Measurements from ENCODE around the gene SCUBE3. TPM values are rescaled to one million over a fixed set of nuclear protein-coding genes. Genes with fewer than 3 reads are reported as not detected.
A peak's percentile ranks its signal among the peaks of the same experiment; 100 is the strongest.

Gene SCUBE3
- total and polyA plus RNA-seq, 2 of the 13 experiments (the other 11 are each of a cell fraction or from before 2014, with no cell fraction given) = not detected

DNA sequence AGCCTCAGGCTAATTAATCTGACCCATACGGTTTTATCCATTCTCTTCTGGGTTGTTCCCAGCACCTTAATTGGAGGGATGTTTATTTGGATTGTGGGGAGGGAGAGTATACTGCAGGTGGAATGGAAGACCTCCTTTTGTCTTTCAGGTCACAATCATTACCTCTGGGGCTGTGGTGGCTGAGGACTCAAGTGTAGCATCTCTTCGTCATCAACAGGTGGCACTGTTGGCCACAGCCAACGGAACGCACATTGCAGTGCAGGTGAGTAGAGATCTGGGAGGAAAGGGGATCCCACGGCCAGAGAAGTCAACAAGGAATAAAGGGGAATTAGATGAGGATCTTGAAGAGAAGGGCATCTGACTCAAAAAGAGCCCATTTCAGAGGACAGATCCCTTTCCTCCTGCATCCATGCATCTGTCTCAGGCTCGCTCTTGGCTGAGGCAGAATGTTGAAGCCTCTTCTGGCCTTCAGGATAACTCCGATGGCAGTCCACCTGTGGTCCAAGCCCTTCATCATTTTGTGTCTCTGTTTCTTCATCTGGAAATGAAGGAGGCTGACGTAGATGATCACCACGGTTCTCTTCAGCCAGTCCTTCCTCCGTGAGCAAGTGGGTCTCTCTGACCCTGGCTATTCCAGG lies 80.7 kb downstream of the SCUBE3 start (continued):
- TF ChIP-seq FOXP4 (CRISPR knock-in tag; IDR thresholded peaks at IDR 0.05) (no peak), ZNF138 (CRISPR knock-in tag; IDR thresholded peaks at IDR 0.05; ENCODE audit: low read depth) (no peak), SOX6 (IDR thresholded peaks at IDR 0.05) (no peak), SOX6 (CRISPR knock-in tag; IDR thresholded peaks at IDR 0.05) (0 out of 2 replicates have a peak, but pooled peaks have one; percentile 15), FOXC1 (CRISPR knock-in tag; IDR thresholded peaks at IDR 0.05; ENCODE audit: borderline replicate concordance) (no peak), PHB2 (IDR thresholded peaks at IDR 0.05; ENCODE audit: partially characterized antibody) (no peak), KLF11 (CRISPR knock-in tag; IDR thresholded peaks at IDR 0.05) (no peak), NKX3-1 (CRISPR knock-in tag; IDR thresholded peaks at IDR 0.05) (no peak), AHR (CRISPR knock-in tag; IDR thresholded peaks at IDR 0.05) (0 out of 2 replicates have a peak, but pooled peaks have one; percentile 64), TSC22D2 (CRISPR knock-in tag; IDR thresholded peaks at IDR 0.05; ENCODE audit: borderline replicate concordance) (0 out of 2 replicates have a peak, but pooled peaks have one; percentile 42), FOSL2 (CRISPR knock-in tag; IDR thresholded peaks at IDR 0.05) (peak; percentile 44), ZSCAN25 (CRISPR knock-in tag; IDR thresholded peaks at IDR 0.05) (no peak), ZSCAN30 (CRISPR knock-in tag; IDR thresholded peaks at IDR 0.05) (no peak), SNAPC5 (CRISPR knock-in tag; IDR thresholded peaks at IDR 0.05; ENCODE audit: borderline replicate concordance) (no peak), CREB1 (IDR thresholded peaks at IDR 0.05) (peak; percentile 37; the same call in 1 of the 2 replicates), CREB1 (CRISPR knock-in tag; IDR thresholded peaks at IDR 0.05) (no peak), ZBTB33 (CRISPR knock-in tag; IDR thresholded peaks at IDR 0.05) (no peak), ZNF672 (CRISPR knock-in tag; IDR thresholded peaks at IDR 0.05) (no peak), RAD21 (CRISPR knock-in tag; IDR thresholded peaks at IDR 0.05) (peak; percentile 71)
- TF ChIP-seq, protein P1, sequence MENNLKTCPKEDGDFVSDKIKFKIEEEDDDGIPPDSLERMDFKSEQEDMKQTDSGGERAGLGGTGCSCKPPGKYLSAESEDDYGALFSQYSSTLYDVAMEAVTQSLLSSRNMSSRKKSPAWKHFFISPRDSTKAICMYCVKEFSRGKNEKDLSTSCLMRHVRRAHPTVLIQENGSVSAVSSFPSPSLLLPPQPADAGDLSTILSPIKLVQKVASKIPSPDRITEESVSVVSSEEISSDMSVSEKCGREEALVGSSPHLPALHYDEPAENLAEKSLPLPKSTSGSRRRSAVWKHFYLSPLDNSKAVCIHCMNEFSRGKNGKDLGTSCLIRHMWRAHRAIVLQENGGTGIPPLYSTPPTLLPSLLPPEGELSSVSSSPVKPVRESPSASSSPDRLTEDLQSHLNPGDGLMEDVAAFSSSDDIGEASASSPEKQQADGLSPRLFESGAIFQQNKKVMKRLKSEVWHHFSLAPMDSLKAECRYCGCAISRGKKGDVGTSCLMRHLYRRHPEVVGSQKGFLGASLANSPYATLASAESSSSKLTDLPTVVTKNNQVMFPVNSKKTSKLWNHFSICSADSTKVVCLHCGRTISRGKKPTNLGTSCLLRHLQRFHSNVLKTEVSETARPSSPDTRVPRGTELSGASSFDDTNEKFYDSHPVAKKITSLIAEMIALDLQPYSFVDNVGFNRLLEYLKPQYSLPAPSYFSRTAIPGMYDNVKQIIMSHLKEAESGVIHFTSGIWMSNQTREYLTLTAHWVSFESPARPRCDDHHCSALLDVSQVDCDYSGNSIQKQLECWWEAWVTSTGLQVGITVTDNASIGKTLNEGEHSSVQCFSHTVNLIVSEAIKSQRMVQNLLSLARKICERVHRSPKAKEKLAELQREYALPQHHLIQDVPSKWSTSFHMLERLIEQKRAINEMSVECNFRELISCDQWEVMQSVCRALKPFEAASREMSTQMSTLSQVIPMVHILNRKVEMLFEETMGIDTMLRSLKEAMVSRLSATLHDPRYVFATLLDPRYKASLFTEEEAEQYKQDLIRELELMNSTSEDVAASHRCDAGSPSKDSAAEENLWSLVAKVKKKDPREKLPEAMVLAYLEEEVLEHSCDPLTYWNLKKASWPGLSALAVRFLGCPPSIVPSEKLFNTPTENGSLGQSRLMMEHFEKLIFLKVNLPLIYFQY (CRISPR knock-in tag; IDR thresholded peaks at IDR 0.05; ENCODE audit: borderline replicate concordance) = no peak
- TF ChIP-seq, protein P2, sequence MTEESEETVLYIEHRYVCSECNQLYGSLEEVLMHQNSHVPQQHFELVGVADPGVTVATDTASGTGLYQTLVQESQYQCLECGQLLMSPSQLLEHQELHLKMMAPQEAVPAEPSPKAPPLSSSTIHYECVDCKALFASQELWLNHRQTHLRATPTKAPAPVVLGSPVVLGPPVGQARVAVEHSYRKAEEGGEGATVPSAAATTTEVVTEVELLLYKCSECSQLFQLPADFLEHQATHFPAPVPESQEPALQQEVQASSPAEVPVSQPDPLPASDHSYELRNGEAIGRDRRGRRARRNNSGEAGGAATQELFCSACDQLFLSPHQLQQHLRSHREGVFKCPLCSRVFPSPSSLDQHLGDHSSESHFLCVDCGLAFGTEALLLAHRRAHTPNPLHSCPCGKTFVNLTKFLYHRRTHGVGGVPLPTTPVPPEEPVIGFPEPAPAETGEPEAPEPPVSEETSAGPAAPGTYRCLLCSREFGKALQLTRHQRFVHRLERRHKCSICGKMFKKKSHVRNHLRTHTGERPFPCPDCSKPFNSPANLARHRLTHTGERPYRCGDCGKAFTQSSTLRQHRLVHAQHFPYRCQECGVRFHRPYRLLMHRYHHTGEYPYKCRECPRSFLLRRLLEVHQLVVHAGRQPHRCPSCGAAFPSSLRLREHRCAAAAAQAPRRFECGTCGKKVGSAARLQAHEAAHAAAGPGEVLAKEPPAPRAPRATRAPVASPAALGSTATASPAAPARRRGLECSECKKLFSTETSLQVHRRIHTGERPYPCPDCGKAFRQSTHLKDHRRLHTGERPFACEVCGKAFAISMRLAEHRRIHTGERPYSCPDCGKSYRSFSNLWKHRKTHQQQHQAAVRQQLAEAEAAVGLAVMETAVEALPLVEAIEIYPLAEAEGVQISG (CRISPR knock-in tag; IDR thresholded peaks at IDR 0.05) = no peak; the same call in 1 of the 2 replicates
